Left lobe of liver (tissue), 2 donors: Measurements from ENCODE around the gene C17orf78. TPM values are rescaled to one million over a fixed set of nuclear protein-coding genes. Genes with fewer than 3 reads are reported as not detected.
"Not testable (repeated sequence)": the region's sequence is repeated elsewhere in the genome, so short reads cannot be mapped to it uniquely, and the experiment has no call there.

ENCODE experiments used
- ATAC-seq: fragments of 200-7000 bp; cut with Tn5 transposase; one replicate; pipeline ENCODE4 v1.9.1; 2020; ENCODE audit warnings: mild to moderate bottlenecking, moderate library complexity
- DNase-seq: peaks from one replicate; pipeline ENCODE4 v3.0.0-alpha.2; 2020; ENCODE audit warnings: low spot score
- total RNA-seq: library from RNA; stranded (reverse); gene quantifications from one replicate; pipeline ENCODE4 v1.2.1, GENCODE V29; 2021
- donor health status: DM: no; HTN: no; CAD: no; lungs with moderate emphysema.
- donor health status: DM: no; HTN: yes; CAD: no.

C17orf78 gene
- total RNA-seq, 1 donor from 2014 or later: not detected

GRCh38 chr17:37385474-37385990 is 9.7 kb downstream of the C17orf78 start:
- DNase-seq (no peak), ATAC-seq (no peak)

GRCh38 chr17:37386462-37386861 is 10.7 kb downstream of the C17orf78 start:
- ATAC-seq: no peak
- DNase-seq: no peak

GRCh38 chr17:37388266-37388665 is 12.5 kb downstream of the C17orf78 start:
- ATAC-seq (no peak), DNase-seq (no peak)

DNA sequence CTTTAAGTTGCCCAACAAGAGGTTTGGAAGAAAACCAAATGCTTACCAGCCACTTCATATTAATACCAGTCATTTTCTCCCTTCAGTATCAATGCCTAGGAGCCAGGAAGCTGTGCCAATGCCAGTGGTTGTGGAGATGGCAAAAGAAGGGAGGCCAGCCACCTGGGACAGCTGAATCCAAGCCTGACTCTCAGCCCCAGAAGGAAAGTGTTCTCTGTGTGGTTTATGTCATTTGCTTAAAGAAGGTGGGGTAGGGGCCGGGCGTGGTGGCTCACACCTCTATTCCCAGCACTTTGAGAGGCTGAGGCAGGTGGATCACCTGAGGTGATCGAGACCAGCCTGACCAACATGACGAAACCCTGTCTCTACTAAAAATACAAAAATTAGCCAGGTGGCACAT is 13.4 kb downstream of the C17orf78 start:
- no peak for DNase-seq

GRCh38 chr17:37391146-37391545 is 15.4 kb downstream of the C17orf78 start:
- no peak for DNase-seq
- ATAC-seq: no peak

More for the DNA sequence above, 13.4 kb downstream of the C17orf78 start:
- no peak for ATAC-seq

DNA sequence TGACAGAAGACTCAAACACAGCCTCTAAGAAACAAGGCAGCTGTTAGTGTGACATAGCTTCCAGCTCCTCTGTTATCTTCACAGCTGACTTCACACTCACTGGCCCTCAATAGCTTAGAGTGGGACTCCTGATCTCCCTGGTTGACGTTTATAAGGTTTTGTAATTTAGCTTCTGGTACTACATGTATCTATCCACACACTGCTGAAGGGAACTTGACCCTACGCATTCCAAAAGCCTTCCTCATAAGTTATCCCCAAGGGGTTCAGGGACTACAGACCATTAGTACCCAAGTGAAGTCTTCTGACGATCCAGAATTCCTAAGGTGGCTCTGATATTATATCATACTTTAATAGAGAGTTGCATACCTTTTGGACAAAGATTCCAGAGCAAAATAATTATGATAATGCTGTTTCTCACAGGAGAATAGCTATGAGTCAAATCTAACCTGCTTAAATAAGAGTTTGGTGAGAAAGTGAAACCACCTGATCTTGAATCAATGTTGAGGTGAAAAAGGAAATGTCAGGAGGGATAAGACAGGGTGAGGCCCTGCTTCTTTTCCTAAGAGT is 16.3 kb downstream of the C17orf78 start:
- DNase-seq (no peak), ATAC-seq (no peak)

- no peak for DNase-seq
- ATAC-seq: no peak
These were observed 17.6 kb downstream of the C17orf78 start for GRCh38 chr17:37393352-37393751.

DNA sequence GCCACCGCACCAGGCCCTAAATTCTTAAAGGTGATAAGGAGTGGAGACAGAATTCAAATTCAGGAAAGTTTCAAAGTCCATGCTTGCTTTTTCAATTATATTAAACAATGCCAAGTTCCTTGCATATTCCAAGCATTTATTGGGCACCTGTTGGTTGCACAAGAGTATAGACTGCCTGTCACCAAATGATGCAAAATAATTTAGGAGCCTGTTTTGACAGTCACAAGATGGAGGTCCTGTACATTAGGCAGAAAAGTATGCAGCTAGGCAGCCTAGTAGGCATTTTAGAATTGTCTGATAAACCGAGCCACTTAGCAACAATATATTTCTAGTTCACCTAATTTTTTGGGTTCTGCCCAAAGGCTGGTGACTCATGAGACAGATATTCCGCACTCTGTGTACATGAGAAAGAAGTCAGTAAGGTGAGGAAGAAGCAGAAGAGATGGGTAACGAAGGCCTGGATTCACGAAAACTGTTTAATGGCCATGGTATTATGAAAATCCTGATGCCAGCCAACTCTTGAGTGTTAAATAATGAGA is 23.5 kb downstream of the C17orf78 start:
- ATAC-seq: no peak
- DNase-seq: no peak

DNA sequence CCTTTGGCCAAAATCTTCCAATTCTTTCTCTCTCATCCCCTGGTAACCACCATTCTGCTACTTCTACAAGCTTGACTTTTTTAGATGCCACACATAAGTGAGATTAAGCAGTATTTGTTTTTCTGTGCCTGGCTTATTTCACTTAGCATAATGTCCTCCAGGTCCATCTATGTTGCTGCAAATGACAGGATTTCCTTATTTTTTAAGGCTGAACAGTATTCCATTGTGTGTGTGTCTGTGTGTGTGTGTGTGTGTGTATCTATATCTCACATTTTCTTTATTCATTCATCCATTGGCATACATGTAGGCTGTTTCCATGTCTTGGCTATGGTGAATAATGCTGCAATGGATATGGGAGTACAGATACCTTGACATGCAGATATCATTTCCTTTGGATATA is 24.7 kb downstream of the C17orf78 start:
- ATAC-seq: no peak
- DNase-seq: no peak

GRCh38 chr17:37405522-37405921 is 29.7 kb downstream of the C17orf78 start:
- not testable (repeated sequence) for DNase-seq, ATAC-seq

DNA sequence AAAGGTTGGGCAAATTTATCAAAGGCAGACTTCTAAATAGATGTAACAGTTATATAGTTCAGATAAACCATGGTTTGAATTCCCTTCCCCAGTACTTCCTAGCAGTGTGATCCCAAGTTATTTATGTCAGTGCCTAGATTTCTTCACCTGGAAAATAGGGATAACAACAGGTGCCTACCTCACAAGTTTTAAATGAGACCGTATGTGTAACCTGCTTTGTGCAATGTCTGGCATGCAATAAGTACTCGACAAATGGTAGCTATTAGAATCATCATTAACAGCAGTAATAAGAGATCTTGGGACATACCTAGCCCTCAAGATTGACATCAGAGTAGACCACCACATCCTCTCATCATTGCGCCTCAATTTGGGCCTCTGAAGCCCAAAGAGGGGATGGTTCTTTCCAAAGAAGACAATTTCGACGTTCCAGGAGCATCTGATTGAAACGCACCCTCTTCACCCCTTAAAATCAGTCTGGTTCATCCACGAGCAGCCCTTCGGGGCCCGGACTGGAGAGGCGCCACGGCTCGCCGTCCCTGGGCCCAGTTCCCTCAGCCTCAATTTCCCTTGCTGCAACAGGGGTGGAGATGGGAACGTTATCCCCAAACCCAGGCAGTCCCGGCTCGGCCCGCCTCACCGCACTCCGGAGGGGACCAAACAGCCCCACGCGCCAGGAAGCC is 30.3 kb downstream of the C17orf78 start:
- no peak for ATAC-seq
- no peak for DNase-seq

- peak; percentile 94 for DNase-seq
- ATAC-seq: peak; percentile 89
These were observed 31.1 kb downstream of the C17orf78 start, which contains the start of the genes ACACA and TADA2A for GRCh38 chr17:37406635-37407461. TSS of gene ACACA (minus strand) at chr17:37406836. CDS start at chr17:37406299, 537 bp downstream. TSS of gene TADA2A (plus strand) at chr17:37406886. CDS start at chr17:37411366, 4,480 bp downstream.

GRCh38 chr17:37408145-37408479 is 32.3 kb downstream of the C17orf78 start:
- DNase-seq, ATAC-seq: not testable (repeated sequence)

GRCh38 chr17:37410357-37410756 is 34.6 kb downstream of the C17orf78 start:
- DNase-seq (no peak), ATAC-seq (no peak)

GRCh38 chr17:37413875-37414519 is 38.2 kb downstream of the C17orf78 start:
- DNase-seq: no peak
- no peak for ATAC-seq

- ATAC-seq (no peak), DNase-seq (no peak)
These were observed 42.1 kb downstream of the C17orf78 start for GRCh38 chr17:37417852-37418251.

- ATAC-seq: no peak
These were observed 47.3 kb downstream of the C17orf78 start for GRCh38 chr17:37422971-37423625.

GRCh38 chr17:37425268-37425667 is 49.5 kb downstream of the C17orf78 start:
- DNase-seq: no peak
- ATAC-seq: no peak

More at GRCh38 chr17:37422971-37423625, 47.3 kb downstream of the C17orf78 start:
- no peak for DNase-seq

- ATAC-seq (no peak), DNase-seq (no peak)
These were observed 53.3 kb downstream of the C17orf78 start for GRCh38 chr17:37429039-37429438.

DNA sequence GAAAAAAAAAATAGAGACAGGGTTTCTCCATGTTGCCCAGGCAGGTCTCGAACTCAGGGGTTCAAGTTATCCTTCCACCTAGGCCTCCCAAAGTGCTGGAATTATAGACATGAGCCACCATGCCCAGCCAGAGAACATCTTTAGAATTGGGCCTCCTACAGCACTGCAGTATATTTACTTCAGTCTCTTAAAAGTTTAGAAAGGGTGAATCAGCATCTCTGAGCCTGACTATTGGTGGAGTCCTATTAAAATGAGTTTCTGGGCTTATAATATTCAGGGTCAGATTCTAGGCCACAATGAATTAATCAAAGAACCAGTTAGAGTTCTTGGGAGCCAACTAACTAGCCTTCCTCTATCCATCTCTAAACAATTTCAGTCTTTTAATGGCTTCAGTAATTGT is 53.7 kb downstream of the C17orf78 start:
- no peak for DNase-seq
- ATAC-seq: no peak
